ENCODE data around the gene FAM20A. TPM values are rescaled to one million over a fixed set of nuclear protein-coding genes. Genes with fewer than 3 reads are reported as not detected.

FAM20A gene
- total and polyA plus RNA-seq, 9 of the 15 experiments (the other 6 are each of a cell fraction or from before 2014, with no cell fraction given), result 0.07 TPM; not detected in 8

DNA sequence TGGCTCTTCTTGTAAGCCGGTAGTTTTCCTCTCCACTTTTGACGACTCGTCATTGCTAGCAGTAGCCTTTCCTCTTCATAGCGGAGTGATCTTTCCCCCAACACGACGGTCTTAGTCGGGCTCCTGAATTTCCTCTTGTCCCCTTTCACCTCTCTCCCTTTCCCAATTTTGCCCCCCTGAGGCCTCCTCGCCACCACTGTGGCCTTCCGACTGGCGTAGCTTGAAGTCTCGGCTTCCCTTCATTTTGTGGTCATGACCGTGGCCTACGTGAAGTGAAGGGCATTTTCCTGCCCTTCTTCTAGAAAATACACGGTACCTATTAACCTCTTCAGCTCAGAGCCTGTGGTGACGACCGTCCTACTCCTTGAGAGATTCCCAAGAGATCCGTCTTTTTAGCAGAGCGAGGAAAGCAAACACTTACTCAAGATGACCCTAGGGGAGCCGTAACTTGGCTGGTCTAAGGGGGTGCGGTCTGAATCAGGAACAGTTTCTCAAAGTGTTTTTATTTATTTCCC lies 88.2 kb downstream of the FAM20A start (continued):
- TF ChIP-seq KDM5B (IDR thresholded peaks at IDR 0.05; ENCODE audit: insufficient replicate concordance, low read depth, low read length) (peak; percentile 9), SAP30 (IDR thresholded peaks at IDR 0.05; ENCODE audit: borderline replicate concordance, insufficient read depth, low read depth, low read length, poor library complexity, severe bottlenecking) (no peak), ZEB2 (IDR thresholded peaks at IDR 0.05) (no peak), SMARCE1 (IDR thresholded peaks at IDR 0.05) (peak; percentile 33; the same call in 1 of the 2 replicates), NR2F6 (CRISPR knock-in tag; IDR thresholded peaks at IDR 0.05) (no peak), BCOR (IDR thresholded peaks at IDR 0.05) (0 out of 2 replicates have a peak, but pooled peaks have one; percentile 22), ETV5 (CRISPR knock-in tag; IDR thresholded peaks at IDR 0.05; ENCODE audit: low read depth) (0 out of 2 replicates have a peak, but pooled peaks have one; percentile 3), NCOA4 (IDR thresholded peaks at IDR 0.05; ENCODE audit: partially characterized antibody) (no peak)
- TF ChIP-seq, protein P1, sequence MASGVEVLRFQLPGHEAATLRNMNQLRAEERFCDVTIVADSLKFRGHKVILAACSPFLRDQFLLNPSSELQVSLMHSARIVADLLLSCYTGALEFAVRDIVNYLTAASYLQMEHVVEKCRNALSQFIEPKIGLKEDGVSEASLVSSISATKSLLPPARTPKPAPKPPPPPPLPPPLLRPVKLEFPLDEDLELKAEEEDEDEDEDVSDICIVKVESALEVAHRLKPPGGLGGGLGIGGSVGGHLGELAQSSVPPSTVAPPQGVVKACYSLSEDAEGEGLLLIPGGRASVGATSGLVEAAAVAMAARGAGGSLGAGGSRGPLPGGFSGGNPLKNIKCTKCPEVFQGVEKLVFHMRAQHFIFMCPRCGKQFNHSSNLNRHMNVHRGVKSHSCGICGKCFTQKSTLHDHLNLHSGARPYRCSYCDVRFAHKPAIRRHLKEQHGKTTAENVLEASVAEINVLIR (CRISPR knock-in tag; IDR thresholded peaks at IDR 0.05), result no peak
- TF ChIP-seq, protein P2, sequence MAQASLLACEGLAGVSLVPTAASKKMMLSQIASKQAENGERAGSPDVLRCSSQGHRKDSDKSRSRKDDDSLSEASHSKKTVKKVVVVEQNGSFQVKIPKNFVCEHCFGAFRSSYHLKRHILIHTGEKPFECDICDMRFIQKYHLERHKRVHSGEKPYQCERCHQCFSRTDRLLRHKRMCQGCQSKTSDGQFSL (CRISPR knock-in tag; IDR thresholded peaks at IDR 0.05), result no peak
- TF ChIP-seq, protein P2 (tag; IDR thresholded peaks at IDR 0.05), result no peak
- TF ChIP-seq, protein P3, sequence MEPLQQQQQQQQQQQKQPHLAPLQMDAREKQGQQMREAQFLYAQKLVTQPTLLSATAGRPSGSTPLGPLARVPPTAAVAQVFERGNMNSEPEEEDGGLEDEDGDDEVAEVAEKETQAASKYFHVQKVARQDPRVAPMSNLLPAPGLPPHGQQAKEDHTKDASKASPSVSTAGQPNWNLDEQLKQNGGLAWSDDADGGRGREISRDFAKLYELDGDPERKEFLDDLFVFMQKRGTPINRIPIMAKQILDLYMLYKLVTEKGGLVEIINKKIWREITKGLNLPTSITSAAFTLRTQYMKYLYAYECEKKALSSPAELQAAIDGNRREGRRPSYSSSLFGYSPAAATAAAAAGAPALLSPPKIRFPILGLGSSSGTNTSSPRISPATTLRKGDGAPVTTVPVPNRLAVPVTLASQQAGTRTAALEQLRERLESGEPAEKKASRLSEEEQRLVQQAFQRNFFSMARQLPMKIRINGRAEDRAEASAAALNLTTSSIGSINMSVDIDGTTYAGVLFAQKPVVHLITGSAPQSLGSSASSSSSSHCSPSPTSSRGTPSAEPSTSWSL (CRISPR knock-in tag; IDR thresholded peaks at IDR 0.05; ENCODE audit: borderline replicate concordance), result no peak
- TF ChIP-seq, protein P4, sequence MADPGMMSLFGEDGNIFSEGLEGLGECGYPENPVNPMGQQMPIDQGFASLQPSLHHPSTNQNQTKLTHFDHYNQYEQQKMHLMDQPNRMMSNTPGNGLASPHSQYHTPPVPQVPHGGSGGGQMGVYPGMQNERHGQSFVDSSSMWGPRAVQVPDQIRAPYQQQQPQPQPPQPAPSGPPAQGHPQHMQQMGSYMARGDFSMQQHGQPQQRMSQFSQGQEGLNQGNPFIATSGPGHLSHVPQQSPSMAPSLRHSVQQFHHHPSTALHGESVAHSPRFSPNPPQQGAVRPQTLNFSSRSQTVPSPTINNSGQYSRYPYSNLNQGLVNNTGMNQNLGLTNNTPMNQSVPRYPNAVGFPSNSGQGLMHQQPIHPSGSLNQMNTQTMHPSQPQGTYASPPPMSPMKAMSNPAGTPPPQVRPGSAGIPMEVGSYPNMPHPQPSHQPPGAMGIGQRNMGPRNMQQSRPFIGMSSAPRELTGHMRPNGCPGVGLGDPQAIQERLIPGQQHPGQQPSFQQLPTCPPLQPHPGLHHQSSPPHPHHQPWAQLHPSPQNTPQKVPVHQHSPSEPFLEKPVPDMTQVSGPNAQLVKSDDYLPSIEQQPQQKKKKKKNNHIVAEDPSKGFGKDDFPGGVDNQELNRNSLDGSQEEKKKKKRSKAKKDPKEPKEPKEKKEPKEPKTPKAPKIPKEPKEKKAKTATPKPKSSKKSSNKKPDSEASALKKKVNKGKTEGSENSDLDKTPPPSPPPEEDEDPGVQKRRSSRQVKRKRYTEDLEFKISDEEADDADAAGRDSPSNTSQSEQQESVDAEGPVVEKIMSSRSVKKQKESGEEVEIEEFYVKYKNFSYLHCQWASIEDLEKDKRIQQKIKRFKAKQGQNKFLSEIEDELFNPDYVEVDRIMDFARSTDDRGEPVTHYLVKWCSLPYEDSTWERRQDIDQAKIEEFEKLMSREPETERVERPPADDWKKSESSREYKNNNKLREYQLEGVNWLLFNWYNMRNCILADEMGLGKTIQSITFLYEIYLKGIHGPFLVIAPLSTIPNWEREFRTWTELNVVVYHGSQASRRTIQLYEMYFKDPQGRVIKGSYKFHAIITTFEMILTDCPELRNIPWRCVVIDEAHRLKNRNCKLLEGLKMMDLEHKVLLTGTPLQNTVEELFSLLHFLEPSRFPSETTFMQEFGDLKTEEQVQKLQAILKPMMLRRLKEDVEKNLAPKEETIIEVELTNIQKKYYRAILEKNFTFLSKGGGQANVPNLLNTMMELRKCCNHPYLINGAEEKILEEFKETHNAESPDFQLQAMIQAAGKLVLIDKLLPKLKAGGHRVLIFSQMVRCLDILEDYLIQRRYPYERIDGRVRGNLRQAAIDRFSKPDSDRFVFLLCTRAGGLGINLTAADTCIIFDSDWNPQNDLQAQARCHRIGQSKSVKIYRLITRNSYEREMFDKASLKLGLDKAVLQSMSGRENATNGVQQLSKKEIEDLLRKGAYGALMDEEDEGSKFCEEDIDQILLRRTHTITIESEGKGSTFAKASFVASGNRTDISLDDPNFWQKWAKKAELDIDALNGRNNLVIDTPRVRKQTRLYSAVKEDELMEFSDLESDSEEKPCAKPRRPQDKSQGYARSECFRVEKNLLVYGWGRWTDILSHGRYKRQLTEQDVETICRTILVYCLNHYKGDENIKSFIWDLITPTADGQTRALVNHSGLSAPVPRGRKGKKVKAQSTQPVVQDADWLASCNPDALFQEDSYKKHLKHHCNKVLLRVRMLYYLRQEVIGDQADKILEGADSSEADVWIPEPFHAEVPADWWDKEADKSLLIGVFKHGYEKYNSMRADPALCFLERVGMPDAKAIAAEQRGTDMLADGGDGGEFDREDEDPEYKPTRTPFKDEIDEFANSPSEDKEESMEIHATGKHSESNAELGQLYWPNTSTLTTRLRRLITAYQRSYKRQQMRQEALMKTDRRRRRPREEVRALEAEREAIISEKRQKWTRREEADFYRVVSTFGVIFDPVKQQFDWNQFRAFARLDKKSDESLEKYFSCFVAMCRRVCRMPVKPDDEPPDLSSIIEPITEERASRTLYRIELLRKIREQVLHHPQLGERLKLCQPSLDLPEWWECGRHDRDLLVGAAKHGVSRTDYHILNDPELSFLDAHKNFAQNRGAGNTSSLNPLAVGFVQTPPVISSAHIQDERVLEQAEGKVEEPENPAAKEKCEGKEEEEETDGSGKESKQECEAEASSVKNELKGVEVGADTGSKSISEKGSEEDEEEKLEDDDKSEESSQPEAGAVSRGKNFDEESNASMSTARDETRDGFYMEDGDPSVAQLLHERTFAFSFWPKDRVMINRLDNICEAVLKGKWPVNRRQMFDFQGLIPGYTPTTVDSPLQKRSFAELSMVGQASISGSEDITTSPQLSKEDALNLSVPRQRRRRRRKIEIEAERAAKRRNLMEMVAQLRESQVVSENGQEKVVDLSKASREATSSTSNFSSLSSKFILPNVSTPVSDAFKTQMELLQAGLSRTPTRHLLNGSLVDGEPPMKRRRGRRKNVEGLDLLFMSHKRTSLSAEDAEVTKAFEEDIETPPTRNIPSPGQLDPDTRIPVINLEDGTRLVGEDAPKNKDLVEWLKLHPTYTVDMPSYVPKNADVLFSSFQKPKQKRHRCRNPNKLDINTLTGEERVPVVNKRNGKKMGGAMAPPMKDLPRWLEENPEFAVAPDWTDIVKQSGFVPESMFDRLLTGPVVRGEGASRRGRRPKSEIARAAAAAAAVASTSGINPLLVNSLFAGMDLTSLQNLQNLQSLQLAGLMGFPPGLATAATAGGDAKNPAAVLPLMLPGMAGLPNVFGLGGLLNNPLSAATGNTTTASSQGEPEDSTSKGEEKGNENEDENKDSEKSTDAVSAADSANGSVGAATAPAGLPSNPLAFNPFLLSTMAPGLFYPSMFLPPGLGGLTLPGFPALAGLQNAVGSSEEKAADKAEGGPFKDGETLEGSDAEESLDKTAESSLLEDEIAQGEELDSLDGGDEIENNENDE (IDR thresholded peaks at IDR 0.05; ENCODE audit: low read depth, low read length), result peak; percentile 78

Data from K562 (cell line).